ENCODE data around the gene BTNL3.

GRCh38 chr5:180950291-180950949 is 38.2 kb upstream of the BTNL3 start:
- TF ChIP-seq SIN3A (IDR thresholded peaks at IDR 0.05; ENCODE audit: borderline replicate concordance, insufficient read depth, low read length) (no peak), FOXP2 (optimal IDR thresholded peaks at IDR 0.05; ENCODE audit: borderline replicate concordance, extremely low read depth, extremely low read length, insufficient read depth) (no peak), REST (IDR thresholded peaks at IDR 0.05; ENCODE audit: insufficient read depth in 1 of 2, low read depth in 2 of 2, low read length in 2 of 2) (no peak)
